Smooth muscle cell (in vitro differentiated cells): ENCODE results near the gene C1QTNF9. TPM values are rescaled to one million over a fixed set of nuclear protein-coding genes. Genes with fewer than 3 reads are reported as not detected.

Experiments
- polyA plus RNA-seq: library from polyadenylated mRNA; unstranded; fragments of >200 nt; fragmentation: Nextera tagmentation; extraction: Ambion mirVana; gene quantifications from 2 replicates; pipeline ENCODE4 v1.2.1, GENCODE V29; 2016
- total RNA-seq: library from RNA; depleted of rRNA; stranded (reverse); fragments of >200 nt; gene quantifications from 2 replicates; pipeline ENCODE4 v1.2.3, GENCODE V29; 2014

The C1QTNF9 gene
- total and polyA plus RNA-seq, 2 experiments from 2014 or later = not detected

Other genes starting within 250 kb of the C1QTNF9 start
- gene SPATA13, start 148.9 kb upstream of the C1QTNF9 start, total RNA-seq = 14.6 and 16.6 TPM in 2 replicates
- gene SPATA13, start 148.9 kb upstream of the C1QTNF9 start, polyA plus RNA-seq = 3.8 and 7.1 TPM in 2 replicates
- 33.7 and 44.6 TPM in 2 replicates for gene PARP4, start 203.2 kb downstream of the C1QTNF9 start, total RNA-seq
- gene PARP4, start 203.2 kb downstream of the C1QTNF9 start, polyA plus RNA-seq = 15.3 and 18.2 TPM in 2 replicates